GM19324 (cell line): ENCODE data around the gene RMRP.
"Not testable (repeated sequence)": the region's sequence is repeated elsewhere in the genome, so short reads cannot be mapped to it uniquely, and the experiment has no call there.

Experiments
- ATAC-seq: cut with Tn5 transposase; IDR thresholded peaks from one replicate; pipeline ENCODE4 v1.9.1; 2021; ENCODE audit warnings: mild to moderate bottlenecking, moderate library complexity; ENCODE audit not compliant: unreplicated experiment, low FRiP score

The RMRP gene

DNA sequence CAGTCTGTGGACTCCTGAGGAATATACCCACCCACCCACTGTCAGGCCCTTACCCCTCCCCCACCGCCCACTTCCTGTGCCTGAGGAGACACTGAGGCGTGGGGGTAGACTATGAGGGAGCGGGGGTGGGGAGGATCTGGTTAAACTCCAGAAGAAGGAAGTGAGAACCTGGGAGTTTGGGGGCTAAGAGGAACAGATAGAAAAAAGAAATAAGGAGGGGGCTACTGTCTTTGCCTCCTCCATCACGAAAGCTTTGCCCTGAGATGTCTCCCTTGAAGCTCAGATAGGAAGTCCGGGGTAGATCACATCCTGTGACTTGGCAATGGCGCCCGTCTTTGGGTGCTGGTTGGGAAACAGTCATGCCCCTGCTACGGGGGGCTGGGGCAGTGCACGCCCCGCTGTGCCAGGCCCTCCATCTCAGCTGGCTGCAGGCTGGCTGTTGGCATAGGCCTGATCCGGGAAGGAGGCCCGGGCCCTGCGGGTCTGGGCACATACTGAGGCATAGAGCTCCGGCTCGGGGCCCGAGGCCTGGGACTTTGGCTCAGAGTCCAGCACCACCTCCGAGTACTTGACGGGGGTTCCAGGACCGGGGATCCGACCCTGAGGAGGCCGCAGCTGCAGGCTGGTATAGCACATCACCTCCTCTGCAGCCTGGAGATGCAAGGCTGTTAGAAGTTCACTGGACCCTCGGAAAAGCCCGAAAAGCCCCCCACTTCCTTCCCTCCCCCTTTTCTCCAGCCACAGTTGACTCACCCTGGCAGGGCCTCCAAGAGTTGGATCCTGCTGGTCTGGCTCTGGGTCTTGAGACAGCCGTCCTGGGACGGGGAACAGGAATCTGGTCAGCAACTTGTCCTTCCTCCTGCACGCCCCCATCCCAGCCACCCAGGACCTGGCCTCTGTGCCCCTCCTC, 8.1 kb downstream of the RMRP start:
- no peak for ATAC-seq

DNA sequence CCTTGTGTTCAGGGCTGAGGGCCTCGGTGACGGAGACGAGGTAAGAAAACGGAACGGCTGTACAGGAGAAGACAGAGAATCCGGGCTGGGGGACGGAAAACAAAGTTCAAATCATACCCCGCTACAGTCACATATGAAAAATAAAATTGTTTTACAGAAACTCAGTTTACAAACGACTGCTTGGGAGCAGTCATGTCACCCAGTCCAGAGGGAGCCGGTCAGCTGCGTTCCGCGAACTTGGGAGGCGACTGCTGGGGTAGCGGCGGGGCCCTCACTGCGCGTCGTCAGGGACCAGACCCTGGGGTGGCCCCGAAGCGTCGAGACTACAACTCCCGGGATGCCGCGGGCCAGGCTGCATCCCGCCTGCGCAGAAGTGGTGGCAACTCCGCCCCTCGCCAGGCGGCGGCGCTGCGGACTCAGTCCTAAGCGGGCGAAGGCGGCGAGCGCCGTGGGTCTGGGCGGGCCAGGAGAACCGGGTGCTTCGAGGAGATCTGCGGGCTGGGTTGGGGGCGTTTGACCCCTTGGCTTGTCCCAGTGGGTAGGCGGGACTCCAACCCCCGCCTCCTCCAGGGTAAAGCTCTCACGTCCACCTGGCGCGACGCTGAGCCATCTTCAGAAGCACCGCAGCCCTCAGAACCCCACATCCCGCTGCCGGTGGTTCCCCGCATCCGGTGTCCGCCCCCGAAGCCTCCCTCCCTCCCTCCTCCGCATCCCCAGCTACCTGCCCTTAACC, 11.1 kb downstream of the RMRP start:
- ATAC-seq, result peak; percentile 88

DNA sequence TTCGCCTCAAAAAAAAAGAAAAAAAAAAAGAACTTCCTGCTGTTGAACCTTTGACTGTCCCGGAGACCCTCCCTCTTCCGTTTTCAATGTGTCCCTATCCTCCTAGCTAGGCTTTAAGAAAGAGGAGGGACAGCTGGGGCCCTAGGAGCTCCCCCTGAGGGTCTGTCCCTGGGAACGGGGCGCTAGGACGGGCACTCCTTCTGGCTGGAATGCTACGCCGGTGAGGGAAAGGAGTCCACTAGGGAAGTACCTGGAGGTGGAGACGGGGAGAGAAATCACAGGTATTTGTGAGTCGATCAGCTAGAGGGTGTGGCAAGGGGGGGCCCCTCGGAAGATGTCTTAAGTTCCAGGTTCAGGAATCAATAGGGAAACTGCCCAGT, 11.7 kb downstream of the RMRP start:
- ATAC-seq, result peak; percentile 18

DNA sequence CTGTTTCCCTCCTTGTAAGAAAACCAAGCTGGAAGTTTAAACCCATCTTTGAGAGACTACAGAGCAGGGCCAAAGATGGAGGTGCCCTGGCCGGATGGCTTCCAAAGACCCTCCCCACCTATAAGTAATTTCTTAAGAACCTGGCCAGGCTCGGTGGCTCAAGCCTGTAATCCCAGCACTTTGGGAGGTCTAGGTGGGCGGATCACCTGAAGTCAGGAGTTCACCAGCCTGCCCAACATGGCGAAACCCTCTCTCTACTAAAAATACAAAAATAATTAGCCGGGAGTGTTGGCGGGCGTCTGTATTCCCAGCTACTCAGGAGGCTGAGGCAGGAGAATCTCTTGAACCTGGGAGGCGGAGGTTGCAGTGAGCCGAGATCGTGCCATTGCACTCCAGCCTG, 12.1 kb downstream of the RMRP start:
- not testable (repeated sequence) for ATAC-seq

DNA sequence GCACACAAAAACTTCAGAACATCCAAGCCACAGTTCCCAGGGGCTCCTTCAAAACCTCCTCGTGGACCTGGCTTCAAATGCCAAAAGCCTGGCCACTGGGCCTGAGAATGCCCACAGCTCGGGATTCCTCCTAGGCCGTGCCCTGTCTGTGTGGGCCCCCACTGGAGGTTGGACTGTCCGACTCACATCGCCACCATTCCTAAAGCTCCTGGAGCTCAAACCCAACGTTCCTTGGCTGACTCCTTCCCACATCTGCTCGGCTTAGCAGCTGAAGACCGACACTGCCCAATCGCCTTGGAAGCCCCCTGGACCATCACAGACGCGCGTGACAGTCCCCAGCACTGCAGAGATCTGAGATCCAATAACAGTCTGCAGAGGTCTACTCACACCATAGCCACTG, 14.8 kb downstream of the RMRP start:
- no peak for ATAC-seq

DNA sequence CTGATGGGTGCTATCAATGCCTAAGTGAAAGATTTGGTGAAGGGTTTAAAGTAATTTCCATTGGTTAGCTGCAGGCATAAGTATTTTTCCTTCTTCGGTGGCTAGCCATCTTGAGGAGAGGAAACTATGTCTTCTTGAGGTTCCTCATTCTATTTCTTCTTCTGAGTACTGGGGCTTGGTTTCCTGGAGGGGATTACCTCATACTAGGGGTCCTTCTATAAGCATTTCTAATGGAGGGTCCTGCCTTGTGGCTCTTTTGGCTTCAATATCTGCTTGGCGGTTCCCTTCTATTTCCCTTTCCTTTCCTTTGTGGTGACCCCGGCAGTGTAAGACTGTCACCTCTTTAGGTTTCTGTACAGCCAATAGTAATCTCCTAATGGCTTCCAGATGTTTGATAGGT, 16.3 kb downstream of the RMRP start:
- not testable (repeated sequence) for ATAC-seq

DNA sequence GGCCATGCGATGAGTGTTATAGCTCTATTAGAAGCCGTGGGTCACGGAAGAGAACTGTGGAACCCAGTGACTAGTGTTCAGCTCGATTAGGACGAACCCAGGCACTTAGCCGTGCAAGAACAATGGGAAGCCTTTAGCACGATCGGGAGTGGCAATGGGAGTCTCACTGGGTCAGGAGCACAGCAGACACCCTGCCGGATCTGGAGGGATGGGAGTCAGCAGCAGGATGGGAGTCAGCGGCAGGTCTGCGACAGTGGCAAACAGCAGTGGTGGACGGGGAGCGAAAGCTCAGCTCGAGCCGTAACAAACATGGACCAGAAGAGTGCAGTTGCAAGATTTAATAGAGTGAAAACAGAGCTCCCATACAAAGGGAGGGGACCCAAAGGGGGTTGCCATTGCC, 17.4 kb downstream of the RMRP start:
- not testable (repeated sequence) for ATAC-seq

DNA sequence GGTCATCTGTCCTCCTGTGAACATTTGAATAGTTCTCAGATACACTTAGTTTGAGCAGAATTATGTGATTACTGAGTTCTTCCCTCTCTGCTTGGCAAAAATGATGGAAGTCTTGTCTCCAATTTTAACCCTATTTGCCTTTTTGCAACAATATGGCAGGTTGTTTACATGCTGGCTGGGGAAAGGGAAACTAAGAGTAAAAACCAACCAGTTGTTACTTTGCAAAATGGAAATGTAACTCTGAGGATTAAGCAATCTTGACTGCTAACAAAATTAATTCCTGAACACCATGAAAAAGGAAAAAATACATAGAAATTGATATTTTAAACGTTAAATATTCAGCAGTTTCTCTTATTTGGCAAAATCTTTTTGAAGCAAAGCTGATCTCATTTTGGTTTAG, 18.2 kb downstream of the RMRP start:
- no peak for ATAC-seq

DNA sequence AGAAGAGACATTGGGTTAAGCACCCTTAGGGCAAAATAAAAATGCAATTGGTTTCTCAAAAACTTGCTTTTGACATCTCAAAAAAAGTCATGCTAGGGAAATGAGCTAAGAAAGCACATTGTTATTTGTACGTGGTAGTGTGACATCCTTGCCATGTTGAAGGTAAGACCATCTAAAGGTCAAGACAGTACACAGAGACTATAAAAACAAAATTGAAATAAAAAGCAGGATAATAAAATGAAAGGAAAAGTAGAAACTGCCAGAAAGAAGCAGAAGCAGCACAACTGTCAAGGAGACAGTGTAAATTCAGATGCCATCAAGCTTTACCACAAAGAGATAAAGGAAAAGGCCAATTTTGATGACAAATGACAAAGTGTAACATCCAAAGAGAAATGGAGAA, 18.6 kb downstream of the RMRP start:
- ATAC-seq, result not testable (repeated sequence)

DNA sequence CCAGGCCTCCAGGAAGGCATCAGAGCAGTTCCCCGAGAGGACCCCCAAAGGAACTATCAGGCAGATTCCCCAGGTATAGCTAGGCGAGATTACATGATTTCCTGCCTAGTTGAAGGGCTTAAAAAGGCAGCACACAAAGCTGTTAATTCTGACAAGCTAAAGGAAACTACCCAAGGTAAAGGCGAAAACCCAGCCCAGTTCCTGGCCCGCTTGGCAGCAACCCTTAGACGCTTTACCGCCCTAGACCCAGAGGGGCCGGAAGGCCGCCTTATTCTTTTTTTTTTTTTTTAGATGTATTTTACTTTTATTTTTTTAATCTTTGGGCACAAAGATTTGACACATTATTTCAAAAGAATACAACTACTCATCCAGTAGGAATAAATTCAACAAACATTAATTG, 19.1 kb downstream of the RMRP start:
- ATAC-seq, result not testable (repeated sequence)

DNA sequence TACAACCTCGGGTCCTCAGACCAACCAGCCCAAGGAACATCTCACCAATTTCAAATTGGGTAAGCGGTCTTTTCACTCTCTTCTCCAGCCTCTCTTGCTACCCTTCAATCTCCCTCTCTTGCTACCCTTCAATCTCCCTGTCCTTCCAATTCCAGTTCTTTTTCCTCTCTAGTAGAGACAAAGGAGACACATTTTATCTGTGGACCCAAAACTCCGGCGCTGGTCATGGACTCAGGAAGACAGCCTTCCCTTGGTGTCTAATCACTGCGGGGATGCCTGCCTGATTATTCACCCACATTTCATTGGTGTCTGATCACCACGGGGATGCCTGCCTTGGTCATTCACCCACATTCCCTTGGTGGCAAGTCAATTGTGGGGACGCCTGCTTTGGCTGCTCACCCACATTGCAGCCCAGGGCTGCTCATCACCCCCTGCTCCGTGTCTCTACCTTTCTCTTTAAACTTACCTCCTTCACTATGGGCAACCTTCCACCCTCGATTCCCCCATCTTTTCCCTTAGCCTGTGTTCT, 20.3 kb downstream of the RMRP start:
- not testable (repeated sequence) for ATAC-seq

DNA sequence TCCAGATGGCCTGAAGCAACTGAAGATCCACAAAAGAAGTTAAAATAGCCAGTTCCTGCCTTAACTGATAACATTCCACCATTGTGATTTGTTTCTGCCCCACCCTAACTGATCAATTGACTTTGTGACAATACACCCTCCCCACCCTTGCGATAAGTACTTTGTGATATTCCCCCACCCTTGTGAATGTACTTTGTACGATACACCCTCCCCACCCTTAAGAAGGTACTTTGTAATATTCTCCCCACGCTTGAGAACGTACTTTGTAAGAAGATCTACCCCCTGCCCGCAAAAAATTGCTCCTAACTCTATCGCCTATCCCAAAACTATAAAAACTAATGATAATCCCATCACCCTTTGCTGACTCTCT, 21.0 kb downstream of the RMRP start:
- ATAC-seq, result not testable (repeated sequence)

DNA sequence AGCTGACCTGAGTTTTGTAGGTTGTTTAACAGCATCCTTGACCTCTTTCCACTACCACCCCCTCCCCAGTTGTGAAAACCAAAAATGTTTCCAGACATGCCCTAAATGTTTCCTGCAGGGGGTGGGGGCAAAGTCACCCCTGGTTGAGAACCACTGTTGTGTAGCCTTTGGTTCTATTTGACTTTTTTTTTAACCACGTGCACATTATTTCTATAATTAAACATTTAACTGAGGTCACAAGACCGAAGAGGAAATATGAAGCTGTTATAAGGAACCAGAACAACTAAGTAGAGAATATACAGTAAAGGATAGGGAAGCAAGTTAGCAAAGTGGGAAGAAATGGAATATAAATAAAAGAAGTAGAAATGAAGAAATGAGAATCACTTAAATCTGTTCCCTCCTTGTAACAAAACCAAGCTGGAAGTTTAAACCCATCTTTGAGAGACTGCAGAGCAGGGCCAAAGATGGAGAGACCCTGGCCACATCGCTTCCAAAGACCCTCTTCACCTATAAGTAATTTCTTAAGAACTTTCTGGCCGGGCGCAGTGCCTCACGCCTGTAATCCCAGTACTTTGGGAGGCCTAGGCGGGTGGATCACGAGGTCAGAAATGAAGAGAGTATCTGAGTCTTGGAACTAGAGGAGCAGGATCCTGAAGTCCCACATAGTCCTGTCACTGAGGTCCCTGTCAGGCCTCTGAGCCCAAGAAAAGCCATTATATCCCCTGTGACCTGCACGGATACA, 21.5 kb downstream of the RMRP start:
- no peak for ATAC-seq

DNA sequence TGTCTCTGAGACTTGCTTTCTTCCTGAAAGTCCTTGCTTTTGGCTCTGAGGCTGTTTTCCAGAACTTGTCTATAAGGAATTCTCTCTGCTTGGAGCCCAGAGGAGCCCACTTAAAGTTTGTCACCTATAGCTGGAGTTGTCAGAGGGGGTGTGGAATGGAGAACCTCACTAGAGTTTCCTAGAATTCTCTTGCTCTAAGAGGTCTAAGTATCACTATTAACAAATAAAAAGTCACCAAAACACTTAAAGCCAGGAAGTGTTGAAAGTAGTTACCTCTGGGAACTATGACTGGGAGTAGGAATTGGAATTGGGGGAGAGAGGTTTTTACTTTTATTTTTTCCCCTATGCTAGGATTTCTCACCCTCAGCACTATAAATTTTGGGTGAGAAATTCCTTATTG, 22.1 kb downstream of the RMRP start:
- no peak for ATAC-seq

DNA sequence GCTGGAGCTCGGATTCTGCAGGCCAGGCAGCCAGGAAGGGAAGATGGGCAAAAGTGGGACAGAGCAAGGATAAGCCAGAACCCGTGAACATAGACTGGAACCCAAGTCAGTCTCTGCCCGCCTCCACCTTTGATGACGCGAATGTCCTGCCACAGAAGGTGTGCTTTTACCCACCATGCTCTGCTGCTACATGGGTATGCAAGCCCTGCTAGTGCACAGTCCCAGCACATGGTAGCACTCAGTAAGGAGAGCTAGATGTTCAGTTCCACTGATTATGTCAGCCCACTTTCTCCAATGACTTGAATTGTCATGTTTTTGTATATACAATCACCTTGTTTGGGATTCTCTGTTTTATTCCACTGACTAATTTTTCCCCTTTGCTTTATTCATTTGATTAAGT, 28.2 kb downstream of the RMRP start:
- no peak for ATAC-seq

DNA sequence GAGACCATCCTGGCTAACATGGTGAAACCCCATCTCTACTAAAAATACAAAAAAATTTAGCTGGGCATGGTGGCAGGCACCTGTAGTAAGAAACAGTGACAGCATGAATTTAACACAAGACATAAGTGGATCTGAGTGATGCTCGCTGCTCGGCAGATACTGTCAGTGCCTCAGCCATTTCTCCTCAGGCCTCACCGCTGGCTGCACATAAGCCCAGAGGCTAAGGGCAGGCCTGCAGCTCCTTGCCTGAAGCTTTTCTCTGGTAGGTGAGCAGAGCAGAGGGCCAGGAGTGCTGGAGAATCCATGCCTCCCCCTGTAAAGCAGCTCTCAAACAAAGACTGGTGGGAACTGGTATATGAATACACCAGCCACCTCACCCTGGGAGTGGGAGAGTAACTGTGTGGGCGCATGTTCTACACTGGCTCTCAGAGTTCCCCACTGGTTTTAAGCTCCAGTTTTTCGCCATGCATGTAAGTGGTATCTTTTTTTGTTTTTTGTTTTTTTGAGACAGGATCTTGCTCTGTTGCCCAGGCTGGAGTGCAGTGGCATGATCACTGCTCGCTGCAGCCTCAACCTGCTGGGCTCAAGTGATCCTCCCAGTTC, 29.3 kb downstream of the RMRP start:
- no peak for ATAC-seq

DNA sequence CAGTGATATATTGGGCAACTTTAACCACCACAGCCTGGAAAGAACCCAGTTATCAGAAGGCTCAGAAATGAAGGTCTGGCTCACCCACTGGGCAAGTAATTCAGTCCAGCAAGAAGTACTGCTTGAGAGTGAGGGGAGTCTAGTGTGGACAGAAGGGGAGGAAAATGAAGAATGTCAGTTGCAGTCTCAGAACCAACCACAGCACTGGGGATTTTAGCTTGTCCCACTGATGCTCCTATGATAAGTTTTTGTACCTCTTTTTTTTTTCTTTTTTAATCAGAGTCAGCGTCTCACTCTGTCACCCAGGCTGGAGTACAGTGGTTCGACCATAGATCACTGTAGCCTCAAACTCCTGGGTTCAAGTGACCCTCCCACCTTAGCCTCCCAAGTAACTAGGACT, 30.2 kb downstream of the RMRP start:
- no peak for ATAC-seq

DNA sequence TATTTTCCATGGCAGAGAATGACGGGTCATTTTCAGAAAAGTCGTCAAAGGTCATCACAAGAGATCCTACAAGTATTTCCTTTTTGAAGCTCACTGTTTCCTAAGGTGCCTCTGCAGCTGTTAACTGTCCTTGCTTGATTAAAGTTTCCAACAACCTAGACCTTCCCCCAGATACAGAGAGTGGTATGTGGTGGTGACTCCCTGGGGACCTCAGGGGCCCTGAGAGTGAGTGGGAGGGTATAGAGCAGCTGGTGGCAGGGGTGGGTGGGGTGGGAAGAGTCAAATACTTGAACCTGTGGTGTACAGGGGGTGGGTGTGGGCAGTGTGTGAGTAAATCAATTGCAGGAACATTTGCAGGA, 38.0 kb downstream of the RMRP start:
- ATAC-seq, result peak; percentile 48

DNA sequence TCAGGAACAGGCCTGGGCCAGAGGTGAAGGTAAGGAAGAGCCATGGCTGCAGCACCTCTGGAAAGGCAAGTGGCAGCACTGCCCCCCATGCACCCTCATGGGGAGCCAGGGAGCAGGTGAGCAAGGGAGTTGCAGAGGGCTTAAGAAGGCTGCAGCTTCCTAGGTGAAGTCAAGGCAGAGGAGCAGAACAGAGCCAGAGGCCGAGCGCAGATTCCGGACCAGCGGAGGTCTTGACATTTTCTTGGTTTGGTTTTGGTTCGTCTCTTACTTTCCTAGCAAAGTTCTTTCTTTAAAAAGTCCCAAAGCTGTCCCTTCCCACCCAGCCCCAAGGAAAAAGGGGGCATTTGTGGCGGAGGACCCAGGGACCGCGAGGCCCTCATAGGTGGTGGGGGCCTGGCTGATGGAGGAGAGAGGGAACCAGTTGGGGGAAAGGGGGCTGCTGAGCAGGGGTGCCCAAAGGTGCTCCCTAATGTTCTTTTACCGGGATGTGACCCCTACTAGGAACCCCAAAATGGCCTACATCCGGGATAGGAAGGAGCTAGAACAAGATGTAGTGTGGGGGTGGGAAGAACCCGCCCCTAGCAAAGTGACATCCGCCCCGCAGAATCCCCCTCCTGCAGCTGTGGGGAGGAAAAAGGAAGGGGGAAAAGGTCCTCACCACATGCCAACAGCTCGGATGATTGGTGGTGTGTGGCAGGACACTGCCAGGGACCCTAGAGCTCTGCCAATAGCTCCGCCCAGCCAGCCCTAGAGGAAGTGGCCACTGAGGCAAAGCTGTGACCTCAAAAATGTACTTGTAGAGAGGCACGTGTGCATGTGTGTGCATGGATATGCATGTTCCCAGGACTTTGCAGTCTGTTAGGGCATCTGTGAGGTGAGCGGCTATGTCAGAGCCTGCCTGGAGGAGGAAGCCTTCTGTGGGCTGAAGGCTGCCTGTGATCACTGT, 38.7 kb downstream of the RMRP start:
- peak; percentile 41 for ATAC-seq

DNA sequence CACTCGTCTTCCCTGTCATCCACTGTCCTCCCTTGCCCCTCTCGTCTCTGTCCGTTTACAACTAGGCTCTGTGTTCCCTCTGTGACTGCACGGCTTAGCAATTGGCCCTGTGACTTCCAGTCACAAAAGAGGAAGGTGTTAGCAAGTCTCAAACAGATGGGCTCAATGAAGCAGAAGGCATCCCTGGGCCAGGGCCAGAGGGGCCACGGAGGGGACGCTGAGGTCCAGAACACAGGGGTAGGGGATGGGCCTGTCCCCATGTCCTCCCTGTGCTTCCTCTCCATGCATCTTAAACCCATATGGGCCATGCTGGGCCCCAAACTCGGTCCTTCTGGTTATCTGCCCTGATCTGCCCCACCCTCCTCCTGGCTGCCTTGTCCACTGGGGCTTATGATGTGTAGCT, 39.5 kb downstream of the RMRP start, which contains the start of gene CD72:
CD72 (minus strand) TSS at position 89 of the 403 bp plus-strand sequence. CDS start 110 bp downstream, outside the sequence.
- no peak for ATAC-seq
